Measurements from ENCODE around the gene INPP5J. TPM values are rescaled to one million over a fixed set of nuclear protein-coding genes. Genes with fewer than 3 reads are reported as not detected.

INPP5J gene
- total and polyA plus RNA-seq, 2 experiments from 2014 or later, result 3.4 to 5.6 TPM

DNA sequence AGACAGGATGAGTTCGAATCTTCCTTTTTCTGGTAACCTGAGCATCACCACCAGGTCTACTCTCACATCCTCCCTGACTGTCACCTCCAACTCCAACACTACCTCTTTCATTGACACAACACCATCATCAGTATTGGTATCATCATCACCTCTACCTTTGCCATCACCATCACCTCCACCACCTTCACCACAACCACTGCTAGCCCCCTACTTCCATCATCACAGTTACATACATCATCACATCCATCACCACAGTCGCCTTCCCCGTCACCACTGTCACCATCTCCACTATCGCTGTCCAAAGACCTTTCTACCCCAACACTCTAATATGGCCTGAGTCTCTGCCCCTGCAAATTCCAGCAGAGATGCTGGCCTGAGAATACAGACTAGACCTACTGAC is 1.4 kb upstream of the INPP5J start:
- Histone ChIP-seq H3K79me2 (no peaks in the 10 kb centered on the region), H3K27ac (no peak overlapping the region), H3K4me2 (no peak overlapping the region), H3K9me3 (ENCODE audit: low read depth) (no peaks in the 10 kb centered on the region), H3K4me3 (no peak overlapping the region), H3K9me2 (replicated peaks; ENCODE audit: insufficient read depth) (no peaks in the 10 kb centered on the region), H3K27me3 (no peaks in the 10 kb centered on the region), H4K20me1 (ENCODE audit: insufficient read depth, poor library complexity, severe bottlenecking) (no peaks in the 10 kb centered on the region), H2AFZ (no peak overlapping the region), H3K36me3 (replicated peaks; ENCODE audit: insufficient read depth, low read depth) (no peaks in the 10 kb centered on the region), H3K4me1 (ENCODE audit: insufficient read depth) (peaks cover 17% of the 10 kb centered on the region)
- TF ChIP-seq EZH2 (IDR thresholded peaks at IDR 0.05; ENCODE audit: borderline replicate concordance) (no peak), EZH2phosphoT487 (IDR thresholded peaks at IDR 0.05; ENCODE audit: low read depth, severe bottlenecking, unreplicated experiment) (no peak)
- TF ChIP-seq, protein P1, sequence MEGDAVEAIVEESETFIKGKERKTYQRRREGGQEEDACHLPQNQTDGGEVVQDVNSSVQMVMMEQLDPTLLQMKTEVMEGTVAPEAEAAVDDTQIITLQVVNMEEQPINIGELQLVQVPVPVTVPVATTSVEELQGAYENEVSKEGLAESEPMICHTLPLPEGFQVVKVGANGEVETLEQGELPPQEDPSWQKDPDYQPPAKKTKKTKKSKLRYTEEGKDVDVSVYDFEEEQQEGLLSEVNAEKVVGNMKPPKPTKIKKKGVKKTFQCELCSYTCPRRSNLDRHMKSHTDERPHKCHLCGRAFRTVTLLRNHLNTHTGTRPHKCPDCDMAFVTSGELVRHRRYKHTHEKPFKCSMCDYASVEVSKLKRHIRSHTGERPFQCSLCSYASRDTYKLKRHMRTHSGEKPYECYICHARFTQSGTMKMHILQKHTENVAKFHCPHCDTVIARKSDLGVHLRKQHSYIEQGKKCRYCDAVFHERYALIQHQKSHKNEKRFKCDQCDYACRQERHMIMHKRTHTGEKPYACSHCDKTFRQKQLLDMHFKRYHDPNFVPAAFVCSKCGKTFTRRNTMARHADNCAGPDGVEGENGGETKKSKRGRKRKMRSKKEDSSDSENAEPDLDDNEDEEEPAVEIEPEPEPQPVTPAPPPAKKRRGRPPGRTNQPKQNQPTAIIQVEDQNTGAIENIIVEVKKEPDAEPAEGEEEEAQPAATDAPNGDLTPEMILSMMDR (IDR thresholded peaks at IDR 0.05; ENCODE audit: poor library complexity), result no peak
- WGBS (ENCODE audit: low lambda C conversion rate, missing lambda C conversion rate), result 96% methylated on average over 4 of the region's 4 CpGs
- DNase-seq (ENCODE audit: low spot score), result no peak

DNA sequence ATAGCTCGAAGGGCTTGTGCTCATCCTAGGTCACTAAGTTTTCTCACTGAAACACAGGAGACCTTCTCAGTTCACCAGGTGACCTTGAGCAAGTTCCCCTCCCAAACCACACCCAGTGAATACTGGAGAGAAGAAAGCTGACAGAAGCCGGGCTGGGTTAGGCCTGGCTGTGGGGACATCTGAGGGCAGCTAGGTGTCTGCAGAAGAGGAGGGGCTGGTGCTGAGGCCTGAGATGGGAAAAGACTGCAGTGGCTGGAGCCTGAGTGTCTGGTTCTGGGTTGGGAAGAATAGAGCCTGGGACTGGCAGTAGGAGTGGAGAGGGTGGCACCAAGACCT is 602 bp upstream of the INPP5J start:
- WGBS (ENCODE audit: low lambda C conversion rate, missing lambda C conversion rate), result 77% methylated on average over 2 of the region's 2 CpGs
- Histone ChIP-seq H2AFZ (peak overlapping the region; percentile 45), H3K9me3 (ENCODE audit: low read depth) (no peaks in the 10 kb centered on the region), H3K4me3 (no peak overlapping the region), H3K27me3 (no peaks in the 10 kb centered on the region), H4K20me1 (ENCODE audit: insufficient read depth, poor library complexity, severe bottlenecking) (no peaks in the 10 kb centered on the region), H3K4me2 (peak overlapping the region; percentile 91), H3K27ac (peak overlapping the region; percentile 82), H3K79me2 (no peaks in the 10 kb centered on the region), H3K4me1 (ENCODE audit: insufficient read depth) (peaks cover 17% of the 10 kb centered on the region), H3K9me2 (replicated peaks; ENCODE audit: insufficient read depth) (no peaks in the 10 kb centered on the region), H3K36me3 (replicated peaks; ENCODE audit: insufficient read depth, low read depth) (no peaks in the 10 kb centered on the region)
- TF ChIP-seq, protein P1 (IDR thresholded peaks at IDR 0.05; ENCODE audit: poor library complexity), result no peak
- no peak for TF ChIP-seq EZH2phosphoT487 (IDR thresholded peaks at IDR 0.05; ENCODE audit: low read depth, severe bottlenecking, unreplicated experiment)
- no peak for TF ChIP-seq EZH2 (IDR thresholded peaks at IDR 0.05; ENCODE audit: borderline replicate concordance)
- no peak for DNase-seq (ENCODE audit: low spot score)

DNA sequence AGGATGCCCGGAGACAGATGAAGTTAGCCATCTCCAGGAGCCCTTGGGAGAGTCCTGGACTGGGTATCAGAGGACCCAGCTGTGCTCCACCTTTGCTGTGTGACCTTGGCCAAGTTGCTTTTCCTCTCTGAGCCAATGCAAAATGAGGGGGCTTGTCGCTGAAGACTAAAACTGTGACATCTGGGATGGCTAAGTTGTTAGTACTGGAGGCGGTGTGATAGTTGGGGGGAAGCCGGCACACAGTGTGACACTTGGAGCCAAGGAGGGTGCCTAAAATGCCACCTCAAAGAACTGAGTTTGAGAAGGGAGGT is 481 bp downstream of the INPP5J start:
- H3K27me3 ChIP-seq, result no peaks in the 10 kb centered on the region
- peak overlapping the region; percentile 82 for H3K27ac ChIP-seq
- WGBS (ENCODE audit: low lambda C conversion rate, missing lambda C conversion rate), result 77% methylated on average over 4 of the region's 4 CpGs
- peak overlapping the region; percentile 22 for H3K4me3 ChIP-seq
- no peaks in the 10 kb centered on the region for H3K9me3 ChIP-seq (ENCODE audit: low read depth)
- H2AFZ ChIP-seq, result peak overlapping the region; percentile 45
- TF ChIP-seq, protein P1 (IDR thresholded peaks at IDR 0.05; ENCODE audit: poor library complexity), result no peak
- TF ChIP-seq EZH2phosphoT487 (IDR thresholded peaks at IDR 0.05; ENCODE audit: low read depth, severe bottlenecking, unreplicated experiment) (no peak), EZH2 (IDR thresholded peaks at IDR 0.05; ENCODE audit: borderline replicate concordance) (no peak)
- peaks cover 17% of the 10 kb centered on the region for H3K4me1 ChIP-seq (ENCODE audit: insufficient read depth)
- H3K79me2 ChIP-seq, result no peaks in the 10 kb centered on the region
- no peaks in the 10 kb centered on the region for H3K36me3 ChIP-seq (replicated peaks; ENCODE audit: insufficient read depth, low read depth)
- H4K20me1 ChIP-seq (ENCODE audit: insufficient read depth, poor library complexity, severe bottlenecking), result no peaks in the 10 kb centered on the region
- no peak for DNase-seq (ENCODE audit: low spot score)
- no peaks in the 10 kb centered on the region for H3K9me2 ChIP-seq (replicated peaks; ENCODE audit: insufficient read depth)
- peak overlapping the region; percentile 91 for H3K4me2 ChIP-seq

DNA sequence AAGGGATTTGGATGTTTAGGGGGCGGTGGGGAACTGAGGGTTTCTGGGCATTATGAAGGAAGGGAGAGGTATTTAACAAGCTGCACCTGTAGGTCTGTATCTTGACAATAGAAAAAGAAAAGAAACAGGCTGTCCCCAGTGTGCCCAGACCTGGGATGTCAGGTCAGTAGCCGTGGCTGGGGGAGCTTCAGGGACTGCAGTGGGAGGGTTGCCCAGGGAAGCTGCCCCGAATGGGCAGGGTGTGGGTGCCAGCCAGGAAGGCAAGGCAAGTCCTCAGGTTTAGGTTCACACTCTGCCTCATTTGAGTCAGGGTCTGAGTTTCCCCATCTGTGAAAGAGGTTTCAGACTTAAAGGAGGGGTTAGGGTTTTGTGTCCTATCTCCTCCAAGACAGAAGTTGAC is 1.5 kb downstream of the INPP5J start:
- no peaks in the 10 kb centered on the region for H3K27me3 ChIP-seq
- no peaks in the 10 kb centered on the region for H3K36me3 ChIP-seq (replicated peaks; ENCODE audit: insufficient read depth, low read depth)
- peaks cover 17% of the 10 kb centered on the region for H3K4me1 ChIP-seq (ENCODE audit: insufficient read depth)
- TF ChIP-seq EZH2phosphoT487 (IDR thresholded peaks at IDR 0.05; ENCODE audit: low read depth, severe bottlenecking, unreplicated experiment) (no peak), EZH2 (IDR thresholded peaks at IDR 0.05; ENCODE audit: borderline replicate concordance) (no peak)
- TF ChIP-seq, protein P1 (IDR thresholded peaks at IDR 0.05; ENCODE audit: poor library complexity), result no peak
- H3K79me2 ChIP-seq, result no peaks in the 10 kb centered on the region
- H2AFZ ChIP-seq, result no peak overlapping the region
- H3K4me3 ChIP-seq, result no peak overlapping the region
- H3K27ac ChIP-seq, result no peak overlapping the region
- 90% methylated on average over 3 of the region's 3 CpGs for WGBS (ENCODE audit: low lambda C conversion rate, missing lambda C conversion rate)
- no peak overlapping the region for H3K4me2 ChIP-seq
- no peaks in the 10 kb centered on the region for H3K9me3 ChIP-seq (ENCODE audit: low read depth)
- H3K9me2 ChIP-seq (replicated peaks; ENCODE audit: insufficient read depth), result no peaks in the 10 kb centered on the region
- H4K20me1 ChIP-seq (ENCODE audit: insufficient read depth, poor library complexity, severe bottlenecking), result no peaks in the 10 kb centered on the region
- no peak for DNase-seq (ENCODE audit: low spot score)

Measured in hepatocyte (in vitro differentiated cells).